Uterus (tissue), 2 donors: ENCODE data around the gene ATXN7L1.

ENCODE experiments used
- CTCF ChIP-seq, 4 experiments: fragments of 200-600 bp in 2 of 4; fragments of 450-650 bp in 2 of 4; sonication (generic) in 2 of 4; IDR thresholded peaks; one replicate each; pipeline ENCODE4 v1.5.1; 2016 to 2019; ENCODE audit warnings: antibody characterized with exemption in 4 of 4, mild to moderate bottlenecking in 2 of 4, moderate library complexity in 1 of 4
- POLR2A ChIP-seq, 2 donors: fragments of 450-650 bp; IDR thresholded peaks; one replicate each; pipeline ENCODE4 v1.6.1; 2016; ENCODE audit warnings: antibody characterized with exemption in 2 of 2, mild to moderate bottlenecking in 1 of 2, moderate library complexity in 1 of 2

GRCh38 chr7:105805447-105806019 is 70.9 kb downstream of the ATXN7L1 start:
- TF ChIP-seq POLR2A (IDR thresholded peaks at IDR 0.05) = no peak
- no peak for TF ChIP-seq CTCF (IDR thresholded peaks at IDR 0.05)
